Brain microvascular endothelial cell (primary cell): ENCODE measurements around the gene MTFR2.

ENCODE experiments used
- DNase-seq: peaks from one replicate; pipeline ENCODE4 v3.0.0-alpha.2; 2020
- H3K27ac ChIP-seq: fragments of 250-450 bp; sonication (Bioruptor Pico); 2 replicates; pipeline ENCODE4 v1.5.1; 2020; ENCODE audit warnings: mild to moderate bottlenecking, moderate library complexity
- H3K27me3 ChIP-seq: fragments of 250-450 bp; sonication (Bioruptor Pico); replicated peaks from 2 replicates; pipeline ENCODE4 v1.5.1; 2020; ENCODE audit warnings: mild to moderate bottlenecking
- H3K36me3 ChIP-seq: fragments of 250-450 bp; sonication (Bioruptor Pico); replicated peaks from 2 replicates; pipeline ENCODE4 v1.5.1; 2020; ENCODE audit warnings: mild to moderate bottlenecking
- H3K4me3 ChIP-seq: 2 replicates; pipeline ENCODE4 v1.5.1; 2011; ENCODE audit warnings: low read depth, mild to moderate bottlenecking, control low read depth, low read length, moderate library complexity
- CTCF ChIP-seq: IDR thresholded peaks from 2 replicates; pipeline ENCODE4 v1.5.1; 2011; ENCODE audit warnings: low read depth, mild to moderate bottlenecking, moderate library complexity, low read length, control low read depth, inconsistent platforms; ENCODE audit errors: missing control alignments
- in situ Hi-C: cut with HindIII; loops from 2 replicates; pipeline ENCODE4 v1.10.0; 2017; ENCODE audit warnings: low sequenced_read_pairs, low pct_ligation_motif_present

The MTFR2 gene

GRCh38 chr6:136209496-136209895 lies 40.6 kb downstream of the MTFR2 start:
- H3K36me3 ChIP-seq, result no peaks in the 10 kb centered on the region
- DNase-seq, result no peak
- H3K27ac ChIP-seq, result no peak overlapping the region
- no peak overlapping the region for H3K4me3 ChIP-seq
- in situ Hi-C loops, result no loop called here
- no peaks in the 10 kb centered on the region for H3K27me3 ChIP-seq
- no peak for TF ChIP-seq CTCF

DNA sequence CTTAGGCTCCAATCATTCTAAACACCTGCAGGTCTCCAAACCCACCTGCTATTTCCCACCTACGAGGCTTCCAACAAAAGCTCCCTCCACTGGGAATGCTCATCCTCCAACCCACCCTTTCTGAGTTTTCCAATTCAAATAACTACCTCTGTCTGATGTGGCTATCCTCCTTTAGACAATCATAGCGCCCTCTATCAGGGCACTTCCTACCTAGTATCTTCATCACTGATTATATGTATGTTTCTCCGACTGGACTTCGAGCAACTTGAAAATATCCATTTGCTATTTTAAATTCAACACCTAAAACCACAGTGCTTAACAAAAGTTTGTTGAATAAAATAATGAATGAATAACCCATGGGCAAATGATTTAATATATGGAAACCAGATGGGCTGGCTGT lies 41.3 kb downstream of the MTFR2 start:
- in situ Hi-C loops, result no loop called here
- no peak overlapping the region for H3K27ac ChIP-seq
- no peaks in the 10 kb centered on the region for H3K27me3 ChIP-seq
- TF ChIP-seq CTCF, result no peak
- no peak for DNase-seq
- H3K36me3 ChIP-seq, result no peaks in the 10 kb centered on the region
- H3K4me3 ChIP-seq, result no peak overlapping the region

DNA sequence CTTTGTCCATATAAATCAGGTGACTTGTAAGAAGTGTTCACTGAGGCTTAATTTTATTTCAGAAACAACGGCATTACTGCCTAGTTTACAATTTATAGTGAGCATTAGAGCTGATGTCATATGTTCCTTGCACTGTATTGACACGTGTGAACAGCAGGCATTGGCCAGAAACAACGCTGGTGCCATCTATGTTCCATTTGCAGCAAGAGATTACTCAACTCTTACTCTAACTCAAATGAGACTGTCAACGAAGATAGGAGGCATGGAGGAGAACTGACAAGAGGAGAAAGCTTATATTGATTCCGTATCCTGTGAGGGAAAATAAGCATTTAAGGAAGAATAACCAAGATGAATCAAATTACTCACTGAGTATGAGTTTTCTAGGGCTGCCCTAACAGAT lies 48.4 kb downstream of the MTFR2 start:
- no peaks in the 10 kb centered on the region for H3K27me3 ChIP-seq
- H3K36me3 ChIP-seq, result no peaks in the 10 kb centered on the region
- no peak for TF ChIP-seq CTCF
- no peak overlapping the region for H3K27ac ChIP-seq
- no peak for DNase-seq
- in situ Hi-C loops, result no loop called here
- H3K4me3 ChIP-seq, result no peak overlapping the region

- Histone ChIP-seq H3K27ac (no peak overlapping the region), H3K4me3 (no peak overlapping the region), H3K27me3 (no peaks in the 10 kb centered on the region), H3K36me3 (peaks cover 9% of the 10 kb centered on the region)
- TF ChIP-seq CTCF, result no peak
- in situ Hi-C loops, result no loop called here
- DNase-seq, result no peak
These were observed 57.2 kb downstream of the MTFR2 start for GRCh38 chr6:136192902-136193301.

DNA sequence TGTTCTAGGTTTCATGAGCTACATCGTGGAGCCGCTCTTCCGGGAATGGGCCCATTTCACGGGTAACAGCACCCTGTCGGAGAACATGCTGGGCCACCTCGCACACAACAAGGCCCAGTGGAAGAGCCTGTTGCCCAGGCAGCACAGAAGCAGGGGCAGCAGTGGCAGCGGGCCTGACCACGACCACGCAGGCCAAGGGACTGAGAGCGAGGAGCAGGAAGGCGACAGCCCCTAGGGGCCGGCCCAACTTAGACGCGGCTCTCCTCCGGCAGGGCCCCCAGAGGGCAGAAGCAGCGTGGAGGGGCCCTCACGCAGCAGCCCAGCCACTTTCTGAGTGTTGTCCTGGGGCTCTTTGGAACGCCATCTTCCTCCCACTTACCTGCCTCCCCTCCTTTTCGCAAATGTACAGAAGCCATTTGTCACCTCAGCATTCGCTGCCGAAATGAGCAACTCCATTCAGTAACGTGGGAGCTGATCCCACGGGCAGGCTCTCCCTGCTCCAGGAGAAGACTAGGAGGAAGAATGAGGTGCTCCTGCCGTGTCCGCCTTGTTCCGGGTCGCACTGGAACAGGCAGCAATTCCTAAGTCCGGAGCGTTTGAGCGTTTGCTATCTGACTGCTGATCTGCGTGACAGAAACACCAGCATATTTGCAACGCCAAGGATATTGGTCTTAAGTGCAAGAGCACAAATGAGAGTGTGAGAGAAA lies 58.4 kb downstream of the MTFR2 start:
- in situ Hi-C loops, result no loop called here
- Histone ChIP-seq H3K4me3 (no peak overlapping the region), H3K36me3 (peaks cover 14% of the 10 kb centered on the region), H3K27me3 (no peaks in the 10 kb centered on the region), H3K27ac (no peak overlapping the region)
- no peak for TF ChIP-seq CTCF
- no peak for DNase-seq

GRCh38 chr6:136189104-136189503 lies 61.0 kb downstream of the MTFR2 start:
- Histone ChIP-seq H3K4me3 (no peak overlapping the region), H3K36me3 (peaks cover 14% of the 10 kb centered on the region), H3K27ac (no peak overlapping the region), H3K27me3 (no peaks in the 10 kb centered on the region)
- no peak for TF ChIP-seq CTCF
- DNase-seq, result no peak
- in situ Hi-C loops, result no loop called here
